Adipose tissue (tissue), 3 donors: ENCODE measurements around the gene TPGS1. TPM values are rescaled to one million over a fixed set of nuclear protein-coding genes. Genes with fewer than 3 reads are reported as not detected.
A peak's percentile ranks its signal among the peaks of the same experiment; 100 is the strongest.

Experiments used
- H3K27ac ChIP-seq: one replicate; pipeline ENCODE4 v1.5.1; 2013; ENCODE audit warnings: low read depth, low read length
- WGBS, 3 donors: extraction: QIAGEN DNeasy Blood & Tissue Kit; methylation state at CpG; one replicate each; pipeline ENCODE4 v1.1.7; 2013; 5-methylcytosine and 5-hydroxymethylcytosine counted together
- polyA plus RNA-seq, 3 donors: library from polyadenylated mRNA; stranded (reverse); fragments of 200-250 nt; gene quantifications; one replicate each; pipeline ENCODE4 v1.2.3, GENCODE V29; 2013
- donor health status: healthy with polysubstance abuse.
- donor health status: Bipolar disorder and iron deficiency.
- donor health status: healthy.

The TPGS1 gene
- polyA plus RNA-seq, 3 donors, result 11.5 to 26.8 (median 18.6) TPM

DNA sequence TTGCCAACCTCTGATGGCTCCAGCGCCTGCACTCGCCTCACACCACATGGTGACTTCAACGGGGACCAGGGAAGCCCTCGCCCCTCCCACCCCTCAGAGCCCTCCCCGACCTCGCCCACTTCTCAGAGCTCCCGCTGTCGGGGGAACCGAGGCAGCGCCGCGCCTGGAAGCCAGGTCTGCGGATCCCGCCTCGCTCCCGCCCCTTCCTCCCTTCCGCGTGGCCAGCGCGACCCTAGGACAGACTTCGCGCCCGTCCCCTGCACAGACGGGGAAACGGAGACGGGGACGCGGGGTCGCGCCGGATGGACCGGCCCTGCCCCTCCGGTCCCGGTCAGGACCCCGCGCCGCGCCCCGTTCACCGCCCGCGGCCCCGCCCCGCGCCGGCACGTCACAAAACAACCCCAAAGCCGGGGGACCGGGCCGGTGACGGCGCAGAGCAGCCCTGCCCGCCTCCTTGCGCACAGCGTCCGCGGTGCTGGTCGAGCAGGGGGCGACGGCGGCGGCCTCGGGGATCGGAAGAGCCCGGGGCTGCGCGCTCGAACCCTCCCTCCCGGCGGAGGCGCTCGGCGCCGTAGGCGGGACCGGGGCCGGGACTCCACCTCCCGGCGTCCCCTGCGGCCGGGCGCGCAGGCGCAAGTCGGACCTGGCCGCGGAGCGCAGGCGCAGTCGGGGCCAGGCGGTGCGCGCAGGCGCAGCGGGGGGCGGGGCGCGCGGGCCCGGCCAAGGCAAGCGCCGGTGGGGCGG lies 23.9 kb downstream of the TPGS1 start:
- 1% methylated on average over 63 to 103 of the region's 103 CpGs for WGBS, 3 donors
- peak overlapping the region; percentile 35 for H3K27ac ChIP-seq

DNA sequence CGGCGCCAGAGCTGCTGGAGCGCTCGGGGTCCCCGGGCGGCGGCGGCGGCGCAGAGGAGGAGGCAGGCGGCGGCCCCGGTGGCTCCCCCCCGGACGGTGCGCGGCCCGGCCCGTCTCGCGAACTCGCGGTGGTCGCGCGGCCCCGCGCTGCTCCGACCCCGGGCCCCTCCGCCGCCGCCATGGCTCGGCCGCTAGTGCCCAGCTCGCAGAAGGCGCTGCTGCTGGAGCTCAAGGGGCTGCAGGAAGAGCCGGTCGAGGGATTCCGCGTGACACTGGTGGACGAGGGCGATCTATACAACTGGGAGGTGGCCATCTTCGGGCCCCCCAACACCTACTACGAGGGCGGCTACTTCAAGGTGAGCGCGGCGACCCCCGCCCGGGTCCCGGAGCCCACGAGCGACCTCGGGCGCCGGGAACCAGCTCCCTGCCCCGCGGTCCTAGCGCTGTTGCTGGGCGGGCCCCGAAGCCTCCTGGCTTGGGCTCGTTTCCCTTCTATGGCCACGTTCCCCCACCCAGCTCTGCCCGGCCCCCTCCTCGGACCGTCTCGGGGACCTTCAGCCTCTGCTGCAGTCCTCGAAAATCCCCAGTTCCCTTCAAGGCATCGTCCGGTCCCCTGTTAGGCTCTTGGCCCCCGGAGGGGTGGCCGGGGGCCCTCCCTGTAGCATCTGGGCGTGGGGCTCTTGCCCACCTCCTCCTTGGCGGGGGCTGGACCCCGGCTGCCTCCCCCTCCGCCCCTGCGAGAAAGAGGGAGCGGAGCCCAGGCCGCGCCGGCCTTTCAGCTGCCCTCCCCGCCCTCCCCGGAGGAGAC lies 24.7 kb downstream of the TPGS1 start, which contains the start of gene CDC34:
Gene CDC34, plus strand, starts transcription at position 8 of the 808 bp plus-strand sequence. Its CDS starts 172 bp downstream, at position 180.
- WGBS, 3 donors, result 0 to 1% (median 0%) methylated on average over 37 to 84 of the region's 84 CpGs

DNA sequence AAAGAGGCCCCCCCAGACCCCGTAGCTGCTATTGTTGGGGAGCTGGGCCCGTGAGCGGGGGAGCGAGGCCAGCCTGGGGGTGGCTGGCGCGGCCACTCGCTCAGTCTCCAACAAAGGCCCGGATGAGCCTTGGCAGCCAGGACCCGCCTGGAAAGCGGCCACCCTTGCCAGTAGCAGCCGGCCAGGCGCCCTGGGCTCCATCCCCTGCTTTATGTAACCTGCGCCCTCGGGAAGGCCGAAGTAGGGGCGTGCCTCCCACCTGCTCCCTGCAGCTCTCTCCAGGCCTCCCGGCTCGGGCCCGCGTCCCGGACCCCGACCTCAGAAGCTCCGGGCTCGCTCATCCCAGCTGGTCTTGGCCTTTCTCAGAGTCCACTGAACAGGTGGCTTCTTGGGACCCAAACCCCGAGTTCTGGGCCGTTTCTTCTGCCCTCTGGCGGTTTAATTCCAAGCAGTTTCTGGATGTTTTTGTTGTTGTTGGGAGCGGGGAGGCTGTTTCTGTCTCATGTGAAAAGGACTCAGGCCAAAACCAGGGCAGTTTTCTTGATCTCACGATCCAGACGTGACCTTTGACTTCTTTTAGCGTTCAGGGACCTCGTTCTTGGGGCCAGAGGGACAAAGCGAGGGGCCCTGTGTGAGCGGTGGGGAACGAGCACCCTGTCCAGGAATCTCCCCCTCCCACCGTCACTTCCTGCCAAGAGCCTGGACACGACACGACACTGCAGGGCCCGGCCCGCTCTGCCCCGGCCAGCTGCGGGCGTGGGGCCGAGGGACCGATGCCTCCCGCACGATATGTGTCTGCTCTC lies 25.5 kb downstream of the TPGS1 start:
- 0 to 1% (median 0%) methylated on average over 43 to 47 of the region's 47 CpGs for WGBS, 3 donors
- H3K27ac ChIP-seq, result peak overlapping the region; percentile 17

More for the DNA sequence above, 24.7 kb downstream of the TPGS1 start, which contains the start of gene CDC34:
- peak within 1 kb of the TSS; percentile 35 for H3K27ac ChIP-seq

DNA sequence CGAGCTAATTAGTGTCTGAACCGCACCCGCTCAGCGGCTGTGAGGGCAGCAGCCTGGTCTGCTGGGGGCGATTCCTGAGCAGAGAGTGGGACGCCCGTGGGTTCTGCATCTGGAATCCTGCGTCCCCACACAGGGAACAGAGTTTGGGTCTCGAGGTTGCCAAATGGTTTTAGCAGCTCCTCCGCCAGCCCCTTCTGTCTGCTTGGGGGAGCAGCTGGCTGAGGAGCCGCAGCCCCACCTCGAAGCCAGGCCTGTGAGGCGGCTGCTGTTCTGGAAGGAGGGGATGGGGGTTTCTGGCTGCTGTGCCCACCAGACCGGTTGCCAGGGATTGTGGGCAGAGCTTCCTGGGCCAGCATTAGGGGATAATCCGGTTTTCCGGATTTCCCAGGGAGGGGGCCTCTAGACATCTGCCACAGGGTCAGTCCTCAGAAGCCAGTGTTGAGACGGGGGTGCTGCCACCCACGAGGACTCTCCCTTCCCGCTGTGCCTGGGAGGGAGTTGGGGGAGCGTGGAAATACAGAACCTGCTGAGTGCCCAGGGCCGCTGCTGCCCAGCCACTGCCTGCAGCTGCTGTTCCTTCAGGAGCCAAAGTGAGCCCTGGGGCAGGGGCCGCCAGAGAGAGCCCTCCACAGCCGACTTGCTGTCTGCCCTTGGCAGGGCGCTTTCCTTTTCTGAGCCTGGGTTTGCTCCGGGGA lies 26.2 kb downstream of the TPGS1 start:
- 26 to 44% (median 37%) methylated on average over 24 to 25 of the region's 25 CpGs for WGBS, 3 donors
- no peak overlapping the region for H3K27ac ChIP-seq

DNA sequence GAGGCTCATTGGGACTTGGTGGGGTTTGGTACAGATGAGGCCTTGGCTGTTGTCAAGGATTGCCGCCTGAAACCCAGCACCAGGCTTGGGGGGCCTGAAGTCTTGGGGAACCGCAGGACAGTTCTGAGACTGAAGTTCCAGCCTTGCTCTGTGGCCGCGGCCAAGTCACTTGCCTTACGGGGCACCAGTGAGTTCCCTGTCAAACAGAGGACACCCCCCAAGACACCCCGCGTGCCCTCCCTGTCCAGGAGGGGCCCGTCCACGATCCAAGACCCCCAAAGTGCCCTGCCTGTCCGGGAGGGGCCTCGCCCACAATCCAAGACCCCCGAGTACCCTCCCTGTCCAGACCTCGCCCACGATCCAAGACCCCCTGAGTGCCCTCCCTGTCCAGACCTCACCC lies 26.8 kb downstream of the TPGS1 start:
- no peak overlapping the region for H3K27ac ChIP-seq
- WGBS, 3 donors, result 78 to 85% (median 80%) methylated on average over 12 to 14 of the region's 14 CpGs

- H3K27ac ChIP-seq, result no peak overlapping the region
- WGBS, 3 donors, result 59 to 80% (median 75%) methylated on average over 16 of the region's 16 CpGs
Measured at GRCh38 chr19:535017-535835, 27.9 kb downstream of the TPGS1 start.

- WGBS, 3 donors, result 90 to 93% (median 91%) methylated on average over 54 to 55 of the region's 55 CpGs
- no peak overlapping the region for H3K27ac ChIP-seq
Measured at GRCh38 chr19:536031-536880, 29.0 kb downstream of the TPGS1 start.

GRCh38 chr19:536881-537404 lies 29.6 kb downstream of the TPGS1 start:
- 90 to 95% (median 95%) methylated on average over 26 of the region's 26 CpGs for WGBS, 3 donors
- no peak overlapping the region for H3K27ac ChIP-seq

GRCh38 chr19:538641-539428 lies 31.5 kb downstream of the TPGS1 start:
- WGBS, 3 donors, result 85 to 91% (median 89%) methylated on average over 39 to 40 of the region's 40 CpGs
- H3K27ac ChIP-seq, result no peak overlapping the region

GRCh38 chr19:539429-540030 lies 32.2 kb downstream of the TPGS1 start:
- WGBS, 3 donors, result 88 to 94% (median 90%) methylated on average over 29 to 30 of the region's 30 CpGs

DNA sequence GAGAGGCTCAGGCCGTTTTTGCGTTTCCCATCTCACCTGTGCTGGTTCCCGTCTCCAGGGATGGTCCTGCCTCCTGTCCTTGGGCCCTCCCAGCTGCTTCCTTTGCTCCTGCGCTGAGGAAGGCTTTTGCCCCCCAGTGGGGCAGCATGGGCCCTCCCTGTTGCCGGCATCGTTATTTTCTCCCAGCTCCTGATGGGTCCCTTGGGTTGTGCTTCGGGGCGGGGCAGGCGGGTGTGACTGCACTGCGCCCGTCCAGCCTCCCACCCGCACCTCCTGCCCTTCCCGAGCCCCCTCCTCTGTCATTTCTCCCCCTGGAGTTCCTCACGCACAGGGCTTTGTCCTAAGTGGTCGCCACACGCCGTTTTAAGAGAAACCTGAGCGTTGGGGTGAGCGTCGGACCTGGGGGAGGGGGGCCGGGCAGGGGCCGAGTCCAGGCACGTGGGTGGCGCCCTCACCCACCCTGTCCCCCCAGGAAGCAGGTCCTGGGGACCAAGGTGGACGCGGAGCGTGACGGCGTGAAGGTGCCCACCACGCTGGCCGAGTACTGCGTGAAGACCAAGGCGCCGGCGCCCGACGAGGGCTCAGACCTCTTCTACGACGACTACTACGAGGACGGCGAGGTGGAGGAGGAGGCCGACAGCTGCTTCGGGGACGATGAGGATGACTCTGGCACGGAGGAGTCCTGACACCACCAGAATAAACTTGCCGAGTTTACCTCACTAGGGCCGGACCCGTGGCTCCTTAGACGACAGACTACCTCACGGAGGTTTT lies 33.8 kb downstream of the TPGS1 start:
- 89 to 91% (median 89%) methylated on average over 46 to 51 of the region's 51 CpGs for WGBS, 3 donors

More at GRCh38 chr19:539429-540030, 32.2 kb downstream of the TPGS1 start:
- no peak overlapping the region for H3K27ac ChIP-seq

GRCh38 chr19:541699-542098 lies 34.4 kb downstream of the TPGS1 start:
- no peak overlapping the region for H3K27ac ChIP-seq
- WGBS, 3 donors, result 89 to 94% (median 93%) methylated on average over 25 to 26 of the region's 26 CpGs

More for the DNA sequence above, 33.8 kb downstream of the TPGS1 start:
- H3K27ac ChIP-seq, result no peak overlapping the region

DNA sequence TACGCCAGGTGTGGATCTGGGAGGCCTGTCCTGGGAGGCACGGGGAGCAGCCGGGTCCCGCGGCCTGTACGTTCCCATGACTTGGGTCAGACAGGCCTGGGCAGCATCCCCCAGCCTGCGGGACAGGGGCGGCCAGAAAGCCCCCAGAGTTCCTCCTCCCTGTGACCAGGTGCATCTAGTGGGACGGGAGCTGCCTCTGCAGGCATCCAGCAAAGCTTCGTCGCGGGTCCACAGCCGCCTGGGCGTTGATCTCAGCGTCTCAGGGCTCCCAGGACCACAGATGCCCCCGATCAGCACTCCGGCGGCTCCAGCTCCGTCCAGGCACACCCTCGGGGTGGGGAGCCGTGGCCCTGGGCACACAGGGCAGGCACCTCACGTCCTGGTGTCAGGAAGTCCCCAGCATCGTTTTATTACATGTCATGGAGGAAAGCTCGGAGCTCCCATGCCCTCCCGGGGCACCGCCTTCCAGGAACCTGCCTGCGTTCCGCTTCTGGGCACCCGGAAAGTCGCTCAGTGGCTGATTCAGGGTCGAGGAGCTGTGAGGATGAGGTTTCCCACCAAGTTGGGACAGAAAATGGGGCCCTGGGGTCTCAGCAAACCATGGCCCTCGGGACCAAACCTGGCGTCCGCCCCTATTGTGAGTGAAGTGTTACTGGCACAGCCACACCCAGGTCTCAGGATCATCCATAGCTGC lies 35.0 kb downstream of the TPGS1 start:
- WGBS, 3 donors, result 88 to 92% (median 91%) methylated on average over 32 to 34 of the region's 34 CpGs
- no peak overlapping the region for H3K27ac ChIP-seq
